ENCODE measurements around the gene IPP.
A peak's percentile ranks its signal among the peaks of the same experiment; 100 is the strongest.
"Not testable (repeated sequence)": the region's sequence is repeated elsewhere in the genome, so short reads cannot be mapped to it uniquely, and the experiment has no call there.

The IPP gene

GRCh38 chr1:45684402-45684801 is 66.1 kb downstream of the IPP start:
- DNase-seq (ENCODE audit: low spot score), result no peak

- DNase-seq (ENCODE audit: low spot score), result no peak
These were observed 67.5 kb downstream of the IPP start for GRCh38 chr1:45682942-45683341.

- DNase-seq (ENCODE audit: low spot score), result no peak
These were observed 71.3 kb downstream of the IPP start for GRCh38 chr1:45679123-45679522.

- no peak for DNase-seq (ENCODE audit: low spot score)
These were observed 72.0 kb downstream of the IPP start for GRCh38 chr1:45678489-45678888.

GRCh38 chr1:45677751-45678245 is 72.7 kb downstream of the IPP start:
- DNase-seq (ENCODE audit: low spot score), result no peak

GRCh38 chr1:45676553-45676952 is 73.9 kb downstream of the IPP start:
- DNase-seq (ENCODE audit: low spot score), result not testable (repeated sequence)

GRCh38 chr1:45674478-45674877 is 76.0 kb downstream of the IPP start:
- DNase-seq (ENCODE audit: low spot score), result no peak

- no peak for DNase-seq (ENCODE audit: low spot score)
These were observed 76.5 kb downstream of the IPP start for GRCh38 chr1:45673956-45674355.

- no peak for DNase-seq (ENCODE audit: low spot score)
These were observed 80.4 kb downstream of the IPP start for GRCh38 chr1:45669859-45670655.

- DNase-seq (ENCODE audit: low spot score), result no peak
These were observed 81.1 kb downstream of the IPP start for GRCh38 chr1:45669379-45669778.

GRCh38 chr1:45668526-45668925 is 81.9 kb downstream of the IPP start:
- DNase-seq (ENCODE audit: low spot score), result no peak

- no peak for DNase-seq (ENCODE audit: low spot score)
These were observed 82.9 kb downstream of the IPP start for GRCh38 chr1:45667321-45668111.

GRCh38 chr1:45666836-45667235 is 83.6 kb downstream of the IPP start:
- no peak for DNase-seq (ENCODE audit: low spot score)

GRCh38 chr1:45660336-45660735 is 90.1 kb downstream of the IPP start:
- DNase-seq (ENCODE audit: low spot score), result no peak

GRCh38 chr1:45659222-45659621 is 91.2 kb downstream of the IPP start:
- DNase-seq (ENCODE audit: low spot score), result no peak

- peak; percentile 68 for DNase-seq (ENCODE audit: low spot score)
These were observed 92.3 kb downstream of the IPP start for GRCh38 chr1:45658171-45658570.

- DNase-seq (ENCODE audit: low spot score), result no peak
These were observed 93.8 kb downstream of the IPP start for GRCh38 chr1:45656573-45657226.

- no peak for DNase-seq (ENCODE audit: low spot score)
These were observed 95.7 kb downstream of the IPP start for GRCh38 chr1:45654540-45655280.
